CD4-positive, alpha-beta T cell (primary cell): ENCODE measurements around the gene WFIKKN1. TPM values are rescaled to one million over a fixed set of nuclear protein-coding genes. Genes with fewer than 3 reads are reported as not detected.

Source experiments
- ATAC-seq: fragments of 200-7000 bp; cut with Tn5 transposase; one replicate; pipeline ENCODE4 v1.10.0; 2022; ENCODE audit warnings: mild to moderate bottlenecking; ENCODE audit not compliant: poor library complexity
- CTCF ChIA-PET: fragments of 350-600 bp; sonication (Branson Sonifier 250); formaldehyde crosslinking; loops from one replicate; lab custom pipeline; 2021; ENCODE audit warnings: antibody characterized with exemption, inconsistent platforms; lab: Charles Lee
- POLR2A ChIA-PET: fragments of 350-600 bp; sonication (Branson Sonifier 250); formaldehyde crosslinking; loops from one replicate; lab custom pipeline; 2021; ENCODE audit warnings: antibody characterized with exemption, inconsistent platforms; lab: Charles Lee
- DNase-seq, 14 experiments: peaks; one replicate each; pipeline ENCODE4 v3.0.0-alpha.2; 2013 to 2020; ENCODE audit warnings: mixed read lengths in 2 of 14
- H3K27ac ChIP-seq, 2 donors: one replicate each; pipeline versions ENCODE4 v1.5.1 to v1.7.0; 2013; ENCODE audit warnings: low read length in 2 of 2, low read depth in 1 of 2, mild to moderate bottlenecking in 1 of 2
- H3K27me3 ChIP-seq, 2 experiments: 1 replicate in 1 of 2; 2 replicates in 1 of 2; pipeline versions ENCODE4 v1.6.1 to v1.7.0; 2013; ENCODE audit warnings: low read length in 2 of 2, control low read depth in 1 of 2, mild to moderate bottlenecking in 1 of 2, moderate library complexity in 1 of 2; ENCODE audit not compliant: insufficient read depth in 2 of 2, control insufficient read depth in 1 of 2
- H3K36me3 ChIP-seq: one replicate; pipeline ENCODE4 v1.6.1; 2013; ENCODE audit warnings: low read length, control low read depth; ENCODE audit not compliant: insufficient read depth
- H3K4me1 ChIP-seq: one replicate; pipeline ENCODE4 v1.6.1; 2013; ENCODE audit warnings: low read length, control low read depth; ENCODE audit not compliant: insufficient read depth
- H3K4me3 ChIP-seq: one replicate; pipeline ENCODE4 v1.5.1; 2013; ENCODE audit warnings: mild to moderate bottlenecking, low read length, moderate library complexity
- H3K9me3 ChIP-seq, 2 experiments: 1 replicate in 1 of 2; 2 replicates in 1 of 2; pipeline versions ENCODE4 v1.6.1 to v1.7.0; 2013; ENCODE audit warnings: low read length in 2 of 2, mild to moderate bottlenecking in 2 of 2, control low read depth in 1 of 2, moderate library complexity in 1 of 2; ENCODE audit not compliant: control insufficient read depth in 1 of 2, insufficient read depth in 1 of 2
- H3K27ac Mint-ChIP-seq: one replicate; pipeline ENCODE4 v1.8.0; 2020; ENCODE audit warnings: mixed read lengths
- H3K27me3 Mint-ChIP-seq: one replicate; pipeline ENCODE4 v1.8.0; 2021; ENCODE audit warnings: mixed read lengths
- H3K36me3 Mint-ChIP-seq: one replicate; pipeline ENCODE4 v1.8.0; 2021; ENCODE audit warnings: low read depth, mixed read lengths
- H3K4me1 Mint-ChIP-seq: one replicate; pipeline ENCODE4 v1.8.0; 2021; ENCODE audit warnings: low read depth, mixed read lengths
- H3K4me3 Mint-ChIP-seq: one replicate; pipeline ENCODE4 v1.8.0; 2020; ENCODE audit warnings: mild to moderate bottlenecking, mixed read lengths
- H3K9me3 Mint-ChIP-seq: one replicate; pipeline ENCODE4 v1.8.0; 2020; ENCODE audit warnings: mixed read lengths
- intact Hi-C, 2 experiments: fragments of 100-400 bp; cut with DNase I in 1 of 2; cut with micrococcal nuclease in 1 of 2; formaldehyde crosslinking; loops; one replicate each; pipeline versions ENCODE4 v1.15.1 to v1.9.0; 2023 to 2025; cut with DNase I, micrococcal nuclease
- total RNA-seq, 174 experiments: library from RNA in 2 of 174; stranded (reverse) in 2 of 174; gene quantifications; one replicate each; pipeline ENCODE4 v1.2.3 and lab custom pipeline; 2021 to 2026
- TF ChIP-seq, protein P1 (sequence below): fragments of 200-600 bp; IDR thresholded peaks from one replicate; pipeline ENCODE4 v1.8.0; 2022; ENCODE audit warnings: antibody characterized with exemption, mild to moderate bottlenecking

WFIKKN1 gene
- total RNA-seq, 2 experiments from 2014 or later = 0.64 to 0.99 TPM

DNA sequence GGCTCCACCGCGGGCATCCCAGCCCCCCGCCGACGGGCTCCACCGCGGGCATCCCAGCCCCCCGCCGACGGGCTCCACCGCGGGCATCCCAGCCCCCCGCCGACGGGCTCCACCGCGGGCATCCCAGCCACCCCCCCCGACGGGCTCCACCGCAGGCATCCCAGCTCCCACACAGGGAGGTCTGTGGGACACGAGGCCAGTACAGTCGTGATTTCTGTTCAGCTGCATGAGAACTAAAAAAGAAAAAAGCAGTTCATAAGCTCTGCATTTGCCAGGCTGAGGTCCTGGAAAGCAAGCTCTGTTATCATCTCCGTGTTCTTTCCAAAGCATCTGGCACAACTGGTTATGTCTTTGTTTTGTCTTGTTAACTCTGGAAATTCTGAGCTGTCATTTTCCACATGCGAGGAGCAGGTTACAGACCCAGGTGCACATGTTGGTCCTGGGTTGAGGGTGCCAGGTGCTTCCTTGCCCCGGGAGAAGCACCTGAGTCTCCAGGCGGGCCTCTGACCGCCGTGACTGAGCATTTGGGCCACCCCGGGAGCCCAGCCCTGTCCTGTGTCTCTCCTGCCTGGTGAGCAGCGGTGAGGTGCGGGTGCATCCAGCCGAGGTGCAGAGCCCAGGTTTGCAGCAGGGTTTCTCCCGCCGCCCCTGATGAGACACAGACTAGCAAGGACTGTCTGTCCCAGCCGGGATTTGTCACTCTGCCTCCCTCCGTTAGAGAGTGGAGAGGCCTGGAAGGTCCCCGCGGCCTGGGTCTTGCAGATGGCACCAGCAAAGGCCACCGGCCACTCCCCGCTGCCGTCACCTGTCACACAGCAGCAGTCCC lies 9.9 kb upstream of the WFIKKN1 start:
- TF ChIP-seq, protein P1, sequence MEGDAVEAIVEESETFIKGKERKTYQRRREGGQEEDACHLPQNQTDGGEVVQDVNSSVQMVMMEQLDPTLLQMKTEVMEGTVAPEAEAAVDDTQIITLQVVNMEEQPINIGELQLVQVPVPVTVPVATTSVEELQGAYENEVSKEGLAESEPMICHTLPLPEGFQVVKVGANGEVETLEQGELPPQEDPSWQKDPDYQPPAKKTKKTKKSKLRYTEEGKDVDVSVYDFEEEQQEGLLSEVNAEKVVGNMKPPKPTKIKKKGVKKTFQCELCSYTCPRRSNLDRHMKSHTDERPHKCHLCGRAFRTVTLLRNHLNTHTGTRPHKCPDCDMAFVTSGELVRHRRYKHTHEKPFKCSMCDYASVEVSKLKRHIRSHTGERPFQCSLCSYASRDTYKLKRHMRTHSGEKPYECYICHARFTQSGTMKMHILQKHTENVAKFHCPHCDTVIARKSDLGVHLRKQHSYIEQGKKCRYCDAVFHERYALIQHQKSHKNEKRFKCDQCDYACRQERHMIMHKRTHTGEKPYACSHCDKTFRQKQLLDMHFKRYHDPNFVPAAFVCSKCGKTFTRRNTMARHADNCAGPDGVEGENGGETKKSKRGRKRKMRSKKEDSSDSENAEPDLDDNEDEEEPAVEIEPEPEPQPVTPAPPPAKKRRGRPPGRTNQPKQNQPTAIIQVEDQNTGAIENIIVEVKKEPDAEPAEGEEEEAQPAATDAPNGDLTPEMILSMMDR = no peak
- DNase-seq = no peak

GRCh38 chr16:621526-622105 lies 9.2 kb upstream of the WFIKKN1 start:
- DNase-seq (no peak), ATAC-seq (no peak)
- peaks cover 7% of the 10 kb centered on the region for H3K36me3 ChIP-seq
- Mint-ChIP-seq H3K4me1 (no peaks in the 10 kb centered on the region), H3K36me3 (no peaks in the 10 kb centered on the region), H3K27me3 (no peaks in the 10 kb centered on the region), H3K27ac (no peak overlapping the region), H3K4me3 (no peak overlapping the region), H3K9me3 (no peaks in the 10 kb centered on the region)
- H3K4me3 ChIP-seq = no peak overlapping the region
- H3K4me1 ChIP-seq = no peaks in the 10 kb centered on the region
- no peaks in the 10 kb centered on the region for H3K27me3 ChIP-seq
- ChIA-PET POLR2A (no interaction called here), CTCF (no interaction called here)
- H3K9me3 ChIP-seq = no peaks in the 10 kb centered on the region
- intact Hi-C loops = no loop called here
- no peak overlapping the region for H3K27ac ChIP-seq
- TF ChIP-seq, protein P1 = no peak

More for the DNA sequence above, 9.9 kb upstream of the WFIKKN1 start:
- Mint-ChIP-seq H3K27ac (no peak overlapping the region), H3K4me3 (no peak overlapping the region), H3K9me3 (no peaks in the 10 kb centered on the region), H3K36me3 (no peaks in the 10 kb centered on the region), H3K27me3 (no peaks in the 10 kb centered on the region), H3K4me1 (no peaks in the 10 kb centered on the region)
- Histone ChIP-seq H3K27ac (no peak overlapping the region), H3K4me3 (no peak overlapping the region), H3K27me3 (no peaks in the 10 kb centered on the region), H3K9me3 (no peaks in the 10 kb centered on the region), H3K4me1 (no peaks in the 10 kb centered on the region), H3K36me3 (peaks cover 3% of the 10 kb centered on the region)
- ATAC-seq = no peak
- ChIA-PET POLR2A (no interaction called here), CTCF (no interaction called here)
- intact Hi-C loops = no loop called here

GRCh38 chr16:622920-623280 lies 7.9 kb upstream of the WFIKKN1 start:
- ChIA-PET POLR2A (no interaction called here), CTCF (no interaction called here)
- TF ChIP-seq, protein P1 = no peak
- intact Hi-C loops = no loop called here
- peaks cover 10% of the 10 kb centered on the region for H3K36me3 ChIP-seq
- no peak for DNase-seq
- no peaks in the 10 kb centered on the region for H3K4me1 Mint-ChIP-seq
- no peaks in the 10 kb centered on the region for H3K9me3 ChIP-seq
- no peaks in the 10 kb centered on the region for H3K36me3 Mint-ChIP-seq
- no peak overlapping the region for H3K27ac Mint-ChIP-seq
- no peaks in the 10 kb centered on the region for H3K27me3 Mint-ChIP-seq
- H3K9me3 Mint-ChIP-seq = no peaks in the 10 kb centered on the region
- H3K4me3 ChIP-seq = no peak overlapping the region
- no peak overlapping the region for H3K27ac ChIP-seq
- H3K4me3 Mint-ChIP-seq = no peak overlapping the region
- no peak for ATAC-seq
- no peaks in the 10 kb centered on the region for H3K4me1 ChIP-seq
- H3K27me3 ChIP-seq = no peaks in the 10 kb centered on the region
